Measurements from ENCODE around the gene UGCG.
"Not testable (repeated sequence)": the region's sequence is repeated elsewhere in the genome, so short reads cannot be mapped to it uniquely, and the experiment has no call there.

UGCG gene

DNA sequence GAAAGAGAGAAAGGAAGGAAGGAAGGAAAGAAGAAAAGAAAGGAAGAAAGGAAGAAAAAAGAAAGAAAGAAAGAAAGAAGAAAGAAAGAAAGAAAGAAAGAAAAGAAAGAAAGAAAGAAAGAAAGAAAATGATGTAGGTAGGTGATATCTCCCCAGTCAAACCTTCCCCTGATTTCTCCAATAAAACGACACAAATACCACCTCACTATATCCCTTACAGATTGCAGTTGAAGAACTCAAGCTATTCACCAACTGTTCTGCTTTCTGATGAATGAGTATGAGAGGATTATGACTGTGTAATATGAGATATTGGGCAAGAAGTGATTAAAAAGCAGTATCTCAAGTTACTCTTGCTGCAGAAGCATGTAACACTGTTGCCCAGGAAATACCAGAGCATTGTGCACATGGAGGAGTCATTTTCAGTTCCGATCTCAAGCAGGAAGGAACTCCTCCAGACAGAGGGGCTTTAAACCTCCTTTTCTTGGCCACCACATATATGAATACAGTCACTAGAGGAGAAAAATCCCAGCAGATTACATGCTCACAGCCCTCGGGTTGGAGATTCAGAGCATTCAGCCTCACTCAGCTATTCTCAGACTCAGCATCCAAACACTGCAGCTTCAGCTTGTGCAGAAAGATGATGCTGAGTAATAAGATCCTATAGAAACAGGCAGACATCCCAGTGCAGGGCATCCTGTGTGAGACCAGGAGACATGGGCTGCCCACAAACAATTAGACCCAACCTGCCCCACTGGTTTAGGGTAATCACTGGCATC lies 61.4 kb downstream of the UGCG start:
- peak; percentile 72 to 94 (median 82) for DNase-seq

DNA sequence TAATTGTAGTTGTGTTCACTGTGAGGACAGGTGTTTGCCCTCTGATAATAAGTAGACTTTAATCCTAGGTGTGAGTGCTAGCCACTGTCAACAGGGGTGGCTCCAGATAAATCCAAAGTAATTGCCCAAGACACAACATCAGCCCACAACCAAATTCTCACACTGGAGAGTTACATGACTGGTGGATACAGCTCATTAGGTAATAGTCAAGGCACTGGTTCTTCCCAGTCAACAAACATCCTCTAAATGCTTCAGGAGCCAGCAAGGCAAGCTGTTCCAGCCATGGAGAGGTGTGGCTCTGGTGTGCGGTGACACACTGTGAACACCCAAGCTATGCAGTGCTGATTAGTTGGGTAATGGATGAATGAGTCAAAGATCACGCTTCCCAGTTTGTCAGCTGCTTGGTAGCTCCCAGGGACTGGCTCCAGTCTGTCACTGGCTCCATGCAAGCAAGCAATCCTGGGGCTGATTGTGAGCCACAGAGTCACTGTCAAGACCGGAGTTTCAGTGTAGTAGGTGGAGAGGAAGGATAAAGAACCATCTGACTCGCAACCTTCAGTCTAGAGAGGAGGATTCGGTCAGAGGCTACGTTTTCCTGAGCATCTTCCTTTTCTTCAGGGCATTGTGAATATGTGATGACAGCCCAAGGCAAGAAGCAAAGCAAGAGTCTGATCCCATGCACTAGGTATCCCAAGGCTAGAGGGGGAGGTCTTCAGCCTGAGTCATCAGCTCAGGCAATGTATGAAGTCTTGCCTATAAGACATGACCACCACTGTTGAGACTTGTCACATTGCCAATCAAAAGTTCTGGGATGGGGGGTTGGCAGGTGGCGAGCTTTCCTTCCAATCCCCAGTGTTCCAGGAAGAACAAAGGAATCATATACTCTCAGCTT lies 63.1 kb downstream of the UGCG start:
- peak; percentile 89 to 98 (median 92) for DNase-seq

DNA sequence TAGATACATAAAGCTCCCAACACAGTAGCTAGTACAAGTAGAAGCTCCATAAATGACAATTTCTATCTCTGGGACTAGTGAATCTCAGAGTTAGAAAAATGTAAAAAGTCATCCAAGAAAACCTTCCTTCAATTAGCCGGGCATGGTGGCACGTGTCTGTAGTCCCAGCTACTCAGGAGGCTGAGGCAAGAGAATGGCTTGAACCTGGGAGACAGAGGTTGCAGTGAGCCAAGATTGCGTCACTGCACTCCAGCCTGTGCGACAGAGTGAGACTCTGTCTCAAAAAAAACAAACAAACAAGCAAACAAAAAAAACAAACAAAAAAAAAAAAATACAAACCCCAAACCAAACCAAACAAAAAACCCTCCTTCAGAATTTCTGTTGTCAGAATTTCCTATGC lies 63.9 kb downstream of the UGCG start:
- DNase-seq = not testable (repeated sequence)

DNA sequence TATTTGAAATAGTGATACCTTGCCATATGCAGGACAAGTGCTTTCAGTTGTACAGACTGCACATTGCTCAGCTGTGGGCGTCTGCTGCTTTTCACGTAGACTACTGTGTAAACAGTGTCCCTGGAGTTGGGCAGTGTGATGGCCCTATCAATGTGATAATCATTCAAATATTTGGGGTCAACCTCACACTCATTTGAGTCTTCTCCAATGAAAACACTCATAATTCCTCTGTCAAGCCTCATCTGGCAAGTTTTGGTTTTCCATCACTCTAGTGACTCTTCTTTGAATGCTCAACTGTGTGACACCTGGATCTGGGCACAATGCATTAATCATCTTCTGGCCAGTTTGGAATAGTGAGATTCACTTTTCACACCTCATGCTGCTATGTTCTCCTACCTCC lies 64.4 kb downstream of the UGCG start:
- no peak for DNase-seq

DNA sequence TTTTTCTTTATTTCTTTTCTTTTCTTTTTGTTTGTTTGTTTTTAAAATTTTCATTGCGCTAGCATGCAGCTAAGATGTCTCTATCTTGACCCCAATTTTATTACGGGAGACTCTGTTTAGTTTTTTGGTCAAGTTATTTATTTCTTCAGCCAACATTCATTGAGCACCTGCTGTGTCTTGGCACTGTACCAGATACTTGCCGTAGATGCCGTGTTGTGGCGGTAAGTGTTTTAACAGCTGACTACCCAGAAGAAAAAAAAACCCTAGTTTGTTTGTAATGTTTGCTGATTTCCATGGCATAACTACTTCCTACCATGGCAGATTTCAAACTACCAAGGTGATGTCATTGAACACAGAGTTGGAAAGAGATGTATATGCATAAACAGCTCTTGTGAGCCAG lies 65.0 kb downstream of the UGCG start:
- peak in 3 of 4 experiments; percentile 16 to 66 (median 38) for DNase-seq

DNA sequence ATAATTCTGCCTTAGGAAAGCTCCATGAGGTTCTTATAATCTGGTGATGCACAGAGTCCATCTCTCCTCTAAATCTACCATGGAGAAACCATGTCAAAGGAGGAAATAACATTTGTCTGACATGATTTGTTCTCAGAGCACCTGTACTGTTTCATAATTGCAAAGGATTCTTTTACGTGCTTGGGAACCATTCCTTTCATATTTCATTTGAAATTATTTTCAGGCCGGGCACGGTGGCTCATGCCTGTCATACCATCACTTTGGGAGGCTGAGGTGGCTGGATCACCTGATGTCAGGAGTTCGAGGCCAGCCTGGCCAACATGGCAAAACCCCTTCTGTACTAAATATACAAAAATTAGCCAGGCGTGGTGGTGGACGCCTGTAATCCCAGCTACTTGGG lies 65.4 kb downstream of the UGCG start:
- DNase-seq = no peak

DNA sequence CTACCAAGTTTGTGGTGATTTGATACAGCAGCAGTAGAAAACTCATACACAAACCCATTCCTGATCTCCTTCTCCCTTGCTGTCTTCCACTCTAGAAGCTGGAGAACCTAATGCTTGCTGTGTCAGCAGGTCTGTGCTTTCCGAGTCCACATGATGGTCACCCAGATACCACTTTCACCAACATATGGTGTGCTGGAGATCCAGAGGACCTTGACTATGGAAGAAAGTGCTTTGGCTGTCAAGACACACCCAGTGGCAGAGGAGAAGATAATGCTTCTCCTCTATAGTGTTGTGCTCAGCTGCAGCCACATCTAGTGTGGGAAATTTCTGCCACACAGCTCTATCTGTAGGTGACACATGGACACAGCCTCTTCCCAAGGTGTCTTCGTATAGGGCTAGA lies 67.4 kb downstream of the UGCG start:
- DNase-seq = no peak

DNA sequence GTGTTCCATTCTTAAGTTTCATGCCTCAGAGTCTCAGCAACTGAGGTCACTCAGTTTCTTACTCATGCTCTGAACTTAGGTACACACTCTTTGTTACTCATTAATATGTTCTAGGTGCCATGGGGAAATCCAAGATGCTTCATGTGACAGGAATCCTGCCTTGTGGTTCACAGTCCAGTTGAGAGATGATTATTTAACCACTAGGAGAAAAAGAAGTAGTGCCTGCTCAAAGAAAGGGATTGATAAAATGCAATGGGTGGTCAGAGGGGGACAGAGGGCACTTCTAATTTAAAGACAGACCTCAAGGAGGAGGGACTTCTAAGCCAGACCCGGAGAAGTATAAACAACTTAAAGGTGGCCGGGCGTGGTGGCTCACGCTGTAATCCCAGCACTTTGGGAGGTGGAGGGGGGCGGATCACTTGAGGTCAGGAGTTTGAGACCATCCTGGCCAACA lies 69.0 kb downstream of the UGCG start:
- peak in 3 of 4 experiments; percentile 33 to 74 (median 45) for DNase-seq

DNA sequence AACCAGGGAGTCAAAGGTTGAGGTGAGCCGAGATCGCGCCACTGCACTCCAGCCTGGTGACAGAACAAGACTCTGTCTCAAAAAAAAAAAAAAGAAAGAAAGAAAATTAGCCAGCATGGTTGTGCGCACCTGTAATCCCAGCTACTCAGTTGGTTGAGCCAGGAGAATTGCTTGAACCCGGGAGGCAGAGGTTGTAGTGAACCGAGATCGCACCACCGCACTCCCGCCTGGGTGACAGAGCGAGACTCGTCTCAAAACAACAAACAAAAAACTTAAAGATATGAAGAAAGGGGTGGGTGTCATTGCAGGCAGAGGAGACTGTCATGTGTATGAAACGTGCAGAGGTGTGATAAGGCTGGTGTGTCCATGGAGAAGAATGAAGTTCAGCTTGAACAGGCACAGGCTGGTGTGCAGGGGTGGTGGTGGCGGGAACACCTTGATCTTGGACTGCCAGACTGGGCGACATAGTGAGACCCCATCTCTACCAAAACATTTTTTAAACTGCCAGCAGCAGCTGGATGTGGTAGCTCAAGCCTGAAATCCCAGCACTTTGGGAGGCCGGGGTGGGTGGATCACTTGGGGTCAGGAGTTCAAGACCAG lies 69.6 kb downstream of the UGCG start:
- DNase-seq = no peak

DNA sequence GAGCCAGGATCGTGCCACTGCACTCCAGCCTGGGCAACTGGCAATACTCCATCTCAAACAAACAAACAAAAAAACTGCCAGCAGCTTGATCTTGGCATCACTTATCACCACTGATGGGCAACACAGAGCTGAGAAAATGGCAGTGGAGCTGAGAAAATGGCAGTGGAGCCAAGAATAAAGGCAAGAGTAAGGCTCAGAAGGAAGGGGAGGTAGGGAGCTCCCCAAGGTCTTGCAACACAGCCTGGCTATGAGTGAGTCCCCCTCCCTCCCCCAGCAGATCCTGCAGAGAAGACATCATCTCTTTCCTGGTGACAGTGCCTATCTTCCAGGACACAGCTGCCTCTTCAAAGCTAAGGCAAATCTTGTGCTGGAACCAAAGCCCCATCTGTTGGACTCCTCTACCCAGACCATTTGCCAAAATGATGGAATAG lies 70.3 kb downstream of the UGCG start:
- DNase-seq = peak in 2 of 4 experiments; percentile 40 to 78

DNA sequence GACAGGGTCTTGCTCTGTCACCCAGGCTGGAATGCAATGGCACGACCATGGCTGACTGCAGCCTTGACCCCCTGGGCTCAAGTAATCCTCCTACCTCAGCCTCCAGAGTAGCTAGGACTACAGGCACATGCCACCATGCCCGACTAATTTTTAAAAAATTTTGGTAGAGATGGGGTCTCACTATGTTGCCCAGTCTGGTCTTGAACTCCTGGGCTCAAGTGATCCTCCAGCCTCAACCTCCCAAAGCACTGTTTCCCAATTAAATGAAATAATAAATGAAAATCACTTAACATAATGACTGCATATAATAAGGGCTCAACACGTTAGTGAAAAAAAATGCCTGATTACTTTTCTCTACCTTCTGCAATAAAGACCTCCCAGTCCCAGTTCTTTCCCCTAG lies 71.0 kb downstream of the UGCG start:
- no peak for DNase-seq

DNA sequence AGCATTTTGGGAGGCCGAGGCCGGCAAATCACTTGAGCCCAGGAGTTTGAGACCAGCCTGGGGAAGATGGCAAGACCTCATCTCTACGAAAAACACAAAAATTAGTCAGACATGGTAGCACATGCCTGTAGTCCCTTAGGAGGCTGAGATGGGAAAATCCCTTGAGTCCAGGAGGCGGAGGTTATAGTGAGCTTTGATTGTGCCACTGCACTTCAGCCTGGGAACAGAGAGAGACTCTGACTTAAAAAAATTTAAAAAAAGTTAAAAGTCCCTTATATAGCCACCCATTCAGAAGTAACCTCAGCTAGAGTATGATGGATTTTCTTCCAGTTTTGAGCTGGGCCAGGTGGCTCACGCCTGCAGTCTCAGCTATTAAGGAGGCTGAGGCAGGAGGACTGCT lies 72.4 kb downstream of the UGCG start:
- peak in 3 of 4 experiments; percentile 52 to 75 (median 61) for DNase-seq

DNA sequence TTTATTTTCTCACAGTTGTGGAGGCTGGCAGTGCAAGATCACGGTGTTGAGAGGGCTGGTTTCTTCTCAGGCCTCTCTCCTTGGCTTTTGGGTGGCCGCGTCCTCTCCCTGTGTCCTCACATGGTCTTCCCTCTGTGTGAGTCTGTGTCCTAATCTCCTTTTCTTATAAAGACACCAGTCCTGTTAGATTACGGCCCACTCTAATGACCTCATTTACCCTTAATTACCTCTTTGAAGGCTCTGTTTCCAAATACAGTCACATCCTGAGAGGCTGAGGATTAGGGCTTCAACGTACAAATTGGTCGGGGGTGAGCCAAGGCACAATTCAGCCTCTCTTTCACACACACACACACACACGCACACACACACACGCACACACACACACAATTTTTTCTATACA lies 73.0 kb downstream of the UGCG start:
- DNase-seq = no peak

DNA sequence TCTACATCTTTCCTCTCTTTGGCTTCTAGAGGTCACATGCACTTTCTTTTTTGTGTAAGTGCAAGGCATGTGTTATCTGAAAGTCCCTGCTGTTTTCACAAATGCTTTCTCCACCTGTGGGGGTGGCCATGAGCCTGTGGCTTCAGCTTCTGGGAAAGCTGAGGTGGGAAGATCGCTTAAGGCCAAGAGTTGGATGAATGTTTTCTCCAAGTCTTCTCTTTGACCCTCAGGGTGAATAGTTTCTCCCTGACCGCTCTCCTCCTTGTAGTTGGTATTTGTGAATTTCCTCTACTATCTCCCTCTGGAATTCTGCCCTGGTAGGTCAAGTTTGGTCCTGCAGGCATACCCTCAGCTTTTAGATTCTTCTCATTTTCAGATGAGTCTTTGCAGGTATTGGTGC lies 74.2 kb downstream of the UGCG start:
- no peak for DNase-seq

DNA sequence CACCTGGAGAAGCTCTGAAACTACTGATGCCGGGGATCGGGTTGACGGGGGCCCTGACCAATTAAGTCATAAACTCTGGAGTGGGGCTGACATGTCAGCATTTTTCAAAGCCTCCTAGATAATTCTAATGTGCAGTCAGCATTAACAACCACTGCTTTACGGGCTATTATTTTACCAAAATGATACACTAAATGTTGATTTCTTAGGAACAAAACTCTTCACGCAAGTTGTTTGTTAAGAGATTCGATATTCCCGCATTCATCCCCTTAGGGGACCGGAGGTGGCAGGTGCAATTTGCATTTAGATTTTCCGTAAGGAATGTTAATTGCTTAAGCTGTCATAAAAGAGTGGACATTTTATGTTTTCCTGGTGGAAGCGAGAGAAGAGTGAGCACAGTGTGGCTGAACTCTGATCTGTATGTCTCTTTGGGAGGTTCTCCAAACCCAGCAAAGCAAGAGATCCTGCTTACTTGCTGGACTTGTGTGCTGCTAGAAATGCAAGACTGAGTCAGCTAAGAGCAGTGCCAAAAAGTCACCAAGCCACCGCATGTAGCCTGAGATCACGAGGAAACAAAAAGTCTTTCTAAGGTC lies 77.6 kb downstream of the UGCG start:
- DNase-seq = peak in 2 of 4 experiments; percentile 28 to 39

DNA sequence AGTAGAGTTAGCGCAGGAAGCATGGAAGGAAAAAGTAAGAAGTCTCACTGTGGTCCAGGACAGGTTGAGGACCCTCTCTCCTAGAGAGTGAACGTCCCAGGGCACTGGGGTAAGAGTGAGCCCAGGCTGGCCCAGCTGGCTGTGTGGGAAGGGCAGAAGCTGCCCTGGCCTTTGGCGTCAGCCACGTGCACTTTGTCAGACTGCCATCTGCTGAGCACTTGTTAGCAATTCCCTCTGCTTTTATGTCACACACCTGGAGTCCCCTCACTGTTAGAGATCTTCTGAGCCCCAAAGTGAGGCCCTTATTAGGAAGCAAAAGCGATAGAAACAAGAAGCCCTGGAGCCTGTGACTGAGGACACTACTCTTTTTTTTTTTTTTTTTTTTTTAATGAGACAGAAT lies 79.1 kb downstream of the UGCG start:
- peak; percentile 44 to 68 (median 56) for DNase-seq

DNA sequence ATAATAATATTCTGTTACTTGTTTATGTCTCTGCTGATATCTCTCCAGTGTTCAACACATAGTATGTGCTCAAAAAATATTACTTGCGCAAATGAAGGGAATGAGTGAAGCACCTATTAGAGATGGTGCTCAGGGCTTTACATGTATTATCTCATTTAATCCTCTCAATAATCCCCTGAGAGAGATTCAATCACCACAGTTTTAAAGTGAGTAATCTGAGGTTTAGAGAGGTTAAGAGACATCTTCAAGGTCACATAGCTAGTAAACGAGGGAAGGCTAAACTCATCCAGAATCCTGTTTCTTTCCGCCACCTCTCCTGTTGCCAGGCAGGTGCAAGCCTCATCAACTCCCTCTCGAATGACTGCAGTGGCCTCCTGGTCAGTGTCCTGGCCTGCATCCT lies 82.0 kb downstream of the UGCG start:
- DNase-seq = no peak

DNA sequence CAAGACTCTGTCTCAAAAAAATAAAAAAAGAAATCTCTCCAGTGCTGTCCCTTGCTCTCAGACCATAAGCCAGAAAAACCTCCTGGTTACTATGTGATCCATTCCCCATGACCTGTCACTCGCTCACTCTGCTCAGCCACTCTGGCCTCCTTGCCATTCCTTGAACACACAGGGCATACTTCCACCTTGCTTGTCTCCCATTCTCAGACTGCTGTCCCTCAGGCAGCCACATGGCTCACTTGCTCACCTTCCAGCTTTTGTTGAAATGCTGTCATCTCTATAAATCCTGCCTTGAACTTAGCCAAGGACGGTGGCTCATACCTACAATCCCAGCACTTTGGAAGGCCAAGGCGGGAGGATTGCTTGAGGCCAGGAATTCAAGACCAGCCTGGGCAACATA lies 82.9 kb downstream of the UGCG start:
- no peak for DNase-seq

DNA sequence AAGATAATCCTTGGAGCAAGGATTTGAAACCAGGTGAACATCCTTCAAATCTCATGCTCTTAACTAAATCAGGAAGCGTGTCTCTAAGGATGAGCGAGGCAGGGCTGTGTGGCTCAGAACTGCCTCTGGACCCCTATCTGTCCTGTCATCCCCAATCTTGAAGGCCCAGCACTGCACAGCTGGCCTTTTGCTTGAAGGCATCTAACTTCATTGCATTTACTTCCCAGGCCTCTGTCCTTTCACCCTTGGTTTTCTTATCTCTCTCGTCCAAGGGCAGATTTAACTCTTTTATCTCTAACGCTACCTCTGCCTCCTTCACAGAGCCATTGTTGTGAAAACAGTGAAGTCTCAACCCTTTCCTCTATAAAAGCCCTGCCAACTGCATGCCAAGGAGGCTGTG lies 83.8 kb downstream of the UGCG start:
- DNase-seq = no peak

DNA sequence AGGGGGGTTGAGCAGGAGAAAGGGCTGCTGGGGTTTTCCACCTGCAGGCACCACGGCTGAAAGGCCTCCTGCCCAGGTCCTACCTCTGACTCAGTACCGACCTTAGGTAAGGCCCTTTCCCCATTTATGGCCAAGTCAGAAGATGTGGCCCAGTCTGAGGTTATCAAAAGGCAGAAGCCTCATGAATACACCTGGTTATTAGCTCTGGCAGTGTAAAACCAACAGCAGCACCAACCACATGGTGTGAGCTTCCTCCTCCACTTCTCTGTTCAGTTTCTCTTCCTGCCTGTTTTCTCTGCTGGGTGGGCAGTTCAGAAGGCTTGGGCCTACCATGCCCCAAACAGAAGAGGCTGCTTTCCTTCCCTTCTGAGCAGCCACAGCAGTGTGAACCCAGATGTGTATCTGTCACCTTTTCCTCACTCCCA lies 86.9 kb downstream of the UGCG start:
- DNase-seq = peak in 2 of 4 experiments; percentile 28 to 32

DNA sequence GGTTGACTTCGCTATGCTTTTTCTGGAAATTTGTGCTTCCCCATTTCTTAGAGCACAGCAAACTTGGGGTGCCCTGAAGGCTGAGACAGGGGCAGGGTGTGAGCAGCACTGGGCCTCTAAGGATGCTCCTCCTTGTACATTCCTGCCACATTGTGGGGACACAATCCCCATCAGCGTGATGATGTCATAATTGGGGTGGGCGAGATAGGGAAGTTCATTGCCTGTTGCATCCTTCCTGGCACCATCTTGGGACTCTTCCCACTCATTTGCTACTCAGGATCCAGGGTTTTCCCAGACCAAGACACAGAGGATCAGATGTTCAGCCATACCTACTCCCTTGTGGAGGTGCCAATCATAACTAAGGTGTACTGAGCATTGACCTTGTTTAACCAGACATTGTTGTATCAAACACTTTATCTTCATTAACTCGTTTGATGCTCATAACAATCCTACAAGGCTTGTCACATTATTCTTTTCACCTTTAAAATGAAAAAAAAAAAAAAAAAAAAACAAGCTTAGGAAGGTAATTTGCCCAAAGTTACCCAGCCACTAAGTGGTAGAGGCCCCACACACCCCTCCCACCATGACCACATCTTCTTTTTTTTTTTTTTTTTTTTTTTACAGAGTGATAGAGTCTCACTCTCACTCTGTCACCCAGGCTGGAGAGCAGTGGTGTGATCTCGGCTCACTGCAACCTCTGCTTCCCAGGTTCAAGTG lies 87.6 kb downstream of the UGCG start:
- DNase-seq = peak; percentile 58 to 79 (median 75)

All from suppressor macrophage (primary cell).